ENCODE measurements around the gene UBE4A.

DNA sequence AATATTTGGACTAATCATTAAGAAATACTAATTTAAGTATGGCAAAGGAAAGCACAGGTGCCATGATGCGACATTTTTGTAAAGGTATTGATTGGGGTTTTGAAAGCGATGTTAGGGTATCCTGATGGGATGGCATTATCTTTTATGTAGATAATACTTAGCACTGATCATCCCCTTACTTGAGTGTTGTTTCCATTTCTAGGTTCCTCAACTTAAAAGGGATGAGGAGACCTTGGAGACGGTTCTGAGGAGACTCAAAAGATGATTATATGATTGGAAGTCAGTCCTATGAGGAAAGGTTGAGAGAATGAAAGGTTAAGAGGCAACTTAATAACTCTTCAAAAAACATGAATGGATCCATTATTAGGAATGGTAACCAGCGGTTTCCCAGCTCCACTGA, 88.0 kb downstream of the UBE4A start:
- TF ChIP-seq POLR2AphosphoS5 (IDR thresholded peaks at IDR 0.05; ENCODE audit: low read depth, low read length) (no peak), SIN3A (IDR thresholded peaks at IDR 0.05; ENCODE audit: borderline replicate concordance, insufficient read depth, low read depth, low read length) (no peak)
- TF ChIP-seq, protein P1, sequence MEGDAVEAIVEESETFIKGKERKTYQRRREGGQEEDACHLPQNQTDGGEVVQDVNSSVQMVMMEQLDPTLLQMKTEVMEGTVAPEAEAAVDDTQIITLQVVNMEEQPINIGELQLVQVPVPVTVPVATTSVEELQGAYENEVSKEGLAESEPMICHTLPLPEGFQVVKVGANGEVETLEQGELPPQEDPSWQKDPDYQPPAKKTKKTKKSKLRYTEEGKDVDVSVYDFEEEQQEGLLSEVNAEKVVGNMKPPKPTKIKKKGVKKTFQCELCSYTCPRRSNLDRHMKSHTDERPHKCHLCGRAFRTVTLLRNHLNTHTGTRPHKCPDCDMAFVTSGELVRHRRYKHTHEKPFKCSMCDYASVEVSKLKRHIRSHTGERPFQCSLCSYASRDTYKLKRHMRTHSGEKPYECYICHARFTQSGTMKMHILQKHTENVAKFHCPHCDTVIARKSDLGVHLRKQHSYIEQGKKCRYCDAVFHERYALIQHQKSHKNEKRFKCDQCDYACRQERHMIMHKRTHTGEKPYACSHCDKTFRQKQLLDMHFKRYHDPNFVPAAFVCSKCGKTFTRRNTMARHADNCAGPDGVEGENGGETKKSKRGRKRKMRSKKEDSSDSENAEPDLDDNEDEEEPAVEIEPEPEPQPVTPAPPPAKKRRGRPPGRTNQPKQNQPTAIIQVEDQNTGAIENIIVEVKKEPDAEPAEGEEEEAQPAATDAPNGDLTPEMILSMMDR (IDR thresholded peaks at IDR 0.05), result no peak

Data from Panc1 (cell line).